OCI-LY3 (cell line): ENCODE results near the gene TUBB3.

ENCODE experiments used
- EZH2phosphoT487 ChIP-seq: fragments of 200-600 bp; shearing (Covaris generic); IDR thresholded peaks from 2 replicates; pipeline ENCODE4 v1.6.1; 2018; ENCODE audit warnings: antibody characterized with exemption, mixed run types, low read depth
- TF ChIP-seq, protein P1 (sequence below): fragments of 200-600, 300-600 bp; sonication (generic); IDR thresholded peaks from 2 replicates; pipeline ENCODE4 v1.5.1; 2014; ENCODE audit warnings: antibody characterized with exemption, low read length, low read depth

DNA sequence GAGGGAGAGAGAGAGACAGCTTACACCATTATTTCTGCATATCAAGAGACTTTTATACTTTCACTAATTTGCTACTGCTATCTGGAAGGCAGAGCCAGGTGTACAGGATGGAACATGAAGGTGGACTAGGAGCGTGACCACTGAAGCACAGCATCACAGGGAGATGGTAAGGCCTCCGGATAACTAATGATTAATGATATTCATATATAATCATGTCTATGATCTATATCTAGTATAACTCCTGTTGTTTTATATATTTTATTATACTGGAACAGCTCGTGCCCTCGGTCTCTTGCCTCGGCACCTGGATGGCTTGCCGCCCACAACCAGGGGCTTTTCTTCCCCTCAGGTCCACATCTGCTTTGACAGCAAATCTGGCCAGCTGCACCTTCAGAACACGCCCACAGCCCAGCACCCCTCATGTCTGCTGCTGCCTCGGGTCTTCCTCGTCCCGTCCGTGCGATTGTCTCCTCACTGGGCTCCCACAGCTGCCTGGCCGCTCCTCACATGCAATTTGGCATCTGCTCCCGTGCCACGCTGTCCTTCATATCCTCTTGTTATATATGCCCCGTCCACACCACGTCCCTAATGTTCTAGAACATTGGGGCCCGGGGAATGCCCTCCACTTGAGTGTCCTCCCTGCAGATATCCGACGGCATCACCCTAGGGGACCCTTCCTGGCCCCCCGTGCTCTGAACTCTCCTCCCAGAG, 15.2 kb downstream of the TUBB3 start:
- TF ChIP-seq, protein P1, sequence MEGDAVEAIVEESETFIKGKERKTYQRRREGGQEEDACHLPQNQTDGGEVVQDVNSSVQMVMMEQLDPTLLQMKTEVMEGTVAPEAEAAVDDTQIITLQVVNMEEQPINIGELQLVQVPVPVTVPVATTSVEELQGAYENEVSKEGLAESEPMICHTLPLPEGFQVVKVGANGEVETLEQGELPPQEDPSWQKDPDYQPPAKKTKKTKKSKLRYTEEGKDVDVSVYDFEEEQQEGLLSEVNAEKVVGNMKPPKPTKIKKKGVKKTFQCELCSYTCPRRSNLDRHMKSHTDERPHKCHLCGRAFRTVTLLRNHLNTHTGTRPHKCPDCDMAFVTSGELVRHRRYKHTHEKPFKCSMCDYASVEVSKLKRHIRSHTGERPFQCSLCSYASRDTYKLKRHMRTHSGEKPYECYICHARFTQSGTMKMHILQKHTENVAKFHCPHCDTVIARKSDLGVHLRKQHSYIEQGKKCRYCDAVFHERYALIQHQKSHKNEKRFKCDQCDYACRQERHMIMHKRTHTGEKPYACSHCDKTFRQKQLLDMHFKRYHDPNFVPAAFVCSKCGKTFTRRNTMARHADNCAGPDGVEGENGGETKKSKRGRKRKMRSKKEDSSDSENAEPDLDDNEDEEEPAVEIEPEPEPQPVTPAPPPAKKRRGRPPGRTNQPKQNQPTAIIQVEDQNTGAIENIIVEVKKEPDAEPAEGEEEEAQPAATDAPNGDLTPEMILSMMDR = no peak
- no peak for TF ChIP-seq EZH2phosphoT487
